ENCODE data around the gene FXYD1. TPM values are rescaled to one million over a fixed set of nuclear protein-coding genes. Genes with fewer than 3 reads are reported as not detected.

Gene FXYD1
- total RNA-seq, 4 donors from 2014 or later: 18.1 to 214 (median 105) TPM

DNA sequence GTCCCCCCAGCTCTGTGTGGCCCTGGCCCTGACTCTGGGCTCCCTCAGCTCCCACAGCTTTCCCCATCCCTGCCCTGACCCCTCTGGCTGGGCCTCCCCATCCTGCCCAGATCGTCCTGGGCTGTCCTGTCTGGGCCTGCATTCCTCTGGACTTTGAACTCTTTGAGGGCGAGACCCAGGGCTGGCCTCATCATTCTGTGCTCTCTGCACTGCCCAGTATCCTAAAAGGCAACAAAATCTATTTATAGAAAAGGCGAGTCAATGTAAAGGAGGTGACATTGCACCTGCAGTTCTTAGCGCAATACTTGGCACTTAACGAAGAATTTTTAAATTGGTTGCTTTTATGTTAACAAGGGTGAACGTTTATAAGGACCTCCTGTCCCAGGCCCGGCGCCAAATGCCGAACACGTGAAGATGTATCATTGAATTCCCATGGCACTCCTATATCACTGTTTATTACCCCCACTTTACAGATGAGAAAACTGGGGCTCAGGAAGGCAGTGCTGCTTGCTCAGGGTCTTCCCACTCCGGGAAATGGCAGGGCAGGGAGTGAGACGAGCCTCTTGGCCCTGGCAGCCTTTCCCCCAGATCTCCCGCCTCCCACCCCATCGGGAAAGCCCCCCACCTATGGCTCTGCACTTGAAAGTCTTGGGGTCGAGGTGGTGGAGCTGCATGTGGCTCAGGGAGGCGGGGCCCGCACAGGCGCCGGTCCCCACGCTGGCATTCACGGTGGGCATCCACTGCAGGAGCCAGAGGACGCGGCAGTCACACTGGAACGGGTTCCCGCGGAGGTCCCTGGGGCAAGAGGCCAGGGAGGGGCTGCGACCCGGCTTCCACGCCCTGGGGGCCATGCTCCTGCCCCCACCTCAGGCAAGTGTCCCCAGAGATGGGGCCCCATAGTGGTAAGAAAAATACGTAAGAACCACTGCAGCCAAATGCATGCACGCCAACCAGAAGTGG is 7.6 kb upstream of the FXYD1 start:
- H3K4me3 ChIP-seq: no peak overlapping the region
- no peaks in the 10 kb centered on the region for H3K36me3 ChIP-seq
- intact Hi-C loops (cut with DNase I; ENCODE audit: low total_unique reads): no loop called here
- H3K27me3 ChIP-seq: no peaks in the 10 kb centered on the region
- peaks cover 0 to 4% of the 10 kb centered on the region in 2 donors for H3K4me1 ChIP-seq
- no peaks in the 10 kb centered on the region for H3K9me3 ChIP-seq
- no peak for TF ChIP-seq POLR2A (IDR thresholded peaks at IDR 0.05)
- TF ChIP-seq, protein P1, sequence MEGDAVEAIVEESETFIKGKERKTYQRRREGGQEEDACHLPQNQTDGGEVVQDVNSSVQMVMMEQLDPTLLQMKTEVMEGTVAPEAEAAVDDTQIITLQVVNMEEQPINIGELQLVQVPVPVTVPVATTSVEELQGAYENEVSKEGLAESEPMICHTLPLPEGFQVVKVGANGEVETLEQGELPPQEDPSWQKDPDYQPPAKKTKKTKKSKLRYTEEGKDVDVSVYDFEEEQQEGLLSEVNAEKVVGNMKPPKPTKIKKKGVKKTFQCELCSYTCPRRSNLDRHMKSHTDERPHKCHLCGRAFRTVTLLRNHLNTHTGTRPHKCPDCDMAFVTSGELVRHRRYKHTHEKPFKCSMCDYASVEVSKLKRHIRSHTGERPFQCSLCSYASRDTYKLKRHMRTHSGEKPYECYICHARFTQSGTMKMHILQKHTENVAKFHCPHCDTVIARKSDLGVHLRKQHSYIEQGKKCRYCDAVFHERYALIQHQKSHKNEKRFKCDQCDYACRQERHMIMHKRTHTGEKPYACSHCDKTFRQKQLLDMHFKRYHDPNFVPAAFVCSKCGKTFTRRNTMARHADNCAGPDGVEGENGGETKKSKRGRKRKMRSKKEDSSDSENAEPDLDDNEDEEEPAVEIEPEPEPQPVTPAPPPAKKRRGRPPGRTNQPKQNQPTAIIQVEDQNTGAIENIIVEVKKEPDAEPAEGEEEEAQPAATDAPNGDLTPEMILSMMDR (IDR thresholded peaks at IDR 0.05): no peak
- H3K27ac ChIP-seq: no peak overlapping the region
- DNase-seq: no peak

DNA sequence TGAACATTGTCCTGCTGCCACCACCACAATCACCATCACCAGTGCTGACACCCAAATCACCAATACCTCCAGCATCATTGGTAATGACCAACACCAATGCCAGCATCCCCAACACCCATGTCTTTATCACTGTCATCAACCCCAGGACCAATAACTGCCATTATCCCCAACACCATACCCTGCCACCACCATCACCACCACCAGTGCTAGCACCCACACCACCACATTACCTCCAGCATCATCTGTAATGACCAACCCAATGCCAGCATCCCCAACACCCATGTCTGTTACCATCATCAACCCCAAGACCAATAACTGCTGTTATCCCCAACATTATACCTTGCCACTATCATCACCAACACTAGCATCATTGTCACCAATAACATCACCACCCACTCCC is 6.4 kb upstream of the FXYD1 start:
- Histone ChIP-seq H3K4me1 (no peaks in the 10 kb centered on the region), H3K36me3 (no peaks in the 10 kb centered on the region), H3K9me3 (no peaks in the 10 kb centered on the region), H3K4me3 (no peak overlapping the region), H3K27me3 (no peaks in the 10 kb centered on the region), H3K27ac (no peak overlapping the region)
- no peak for TF ChIP-seq POLR2A (IDR thresholded peaks at IDR 0.05)
- TF ChIP-seq, protein P1 (IDR thresholded peaks at IDR 0.05): no peak
- intact Hi-C loops (cut with DNase I; ENCODE audit: low total_unique reads): no loop called here
- no peak for DNase-seq

DNA sequence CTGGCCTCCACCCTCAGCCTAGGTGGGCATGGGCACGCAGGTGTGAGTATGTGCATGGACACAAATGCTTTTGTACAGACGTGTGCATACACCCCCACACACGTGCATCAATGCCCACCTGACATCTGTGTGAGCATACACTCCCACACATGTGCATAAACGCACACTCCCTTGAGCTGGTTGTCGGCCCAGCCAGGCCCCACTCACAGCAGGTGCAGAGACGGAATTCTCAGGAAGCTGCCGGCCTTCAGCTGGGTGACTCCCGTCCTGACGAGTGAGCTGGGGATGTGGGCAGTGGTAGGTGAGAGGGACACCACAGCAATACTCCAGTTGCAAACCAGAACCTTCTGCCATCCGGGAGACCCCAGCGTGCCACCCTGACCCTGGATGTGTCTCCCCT is 4.8 kb upstream of the FXYD1 start:
- Histone ChIP-seq H3K27ac (peak overlapping the region; percentile 80 to 89), H3K4me1 (no peaks in the 10 kb centered on the region), H3K9me3 (no peaks in the 10 kb centered on the region), H3K36me3 (no peaks in the 10 kb centered on the region), H3K4me3 (no peak overlapping the region), H3K27me3 (no peaks in the 10 kb centered on the region)
- TF ChIP-seq, protein P1 (IDR thresholded peaks at IDR 0.05): no peak
- no peak for TF ChIP-seq POLR2A (IDR thresholded peaks at IDR 0.05)
- no peak for DNase-seq
- intact Hi-C loops (cut with DNase I; ENCODE audit: low total_unique reads): no loop called here

DNA sequence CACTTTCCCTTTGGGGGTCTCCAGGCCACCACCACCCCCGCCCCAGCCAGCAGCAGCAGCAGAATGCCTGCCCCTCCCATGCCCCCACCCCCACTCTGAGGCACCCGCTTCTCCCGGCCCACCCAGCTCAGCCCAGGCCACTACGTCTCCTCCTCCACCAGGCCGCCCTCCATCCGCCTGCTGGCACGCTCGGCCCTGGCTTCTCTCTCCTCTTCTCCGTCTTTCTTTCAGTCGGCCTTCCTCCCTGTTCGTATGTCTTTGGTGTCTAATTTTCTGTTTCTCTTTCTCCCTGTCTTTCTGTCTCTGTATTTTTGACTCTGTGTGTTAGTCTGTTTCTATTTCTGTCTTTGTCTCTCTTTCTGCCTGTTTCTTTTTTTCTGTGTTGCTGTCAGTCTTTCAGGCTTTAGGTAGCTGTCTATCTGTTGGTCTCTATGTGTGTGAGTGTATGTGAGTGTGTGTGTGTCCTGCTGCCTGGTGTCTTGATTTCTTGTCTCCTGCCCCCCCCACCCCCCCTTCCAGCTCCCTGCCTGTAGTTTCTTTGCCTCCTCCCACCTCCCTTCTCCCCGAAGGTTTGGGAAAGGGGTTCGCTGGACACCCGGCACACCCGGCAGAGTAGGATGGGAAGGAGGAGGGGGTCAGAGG is 3.9 kb upstream of the FXYD1 start, which contains the start of gene LGI4:
LGI4 (minus strand) TSS at position 459 of the 642 bp plus-strand sequence; CDS start at position 80, 379 bp downstream.
- TF ChIP-seq, protein P1 (IDR thresholded peaks at IDR 0.05): no peak
- no peak for TF ChIP-seq POLR2A (IDR thresholded peaks at IDR 0.05)
- Histone ChIP-seq H3K4me1 (no peaks in the 10 kb centered on the region), H3K36me3 (no peaks in the 10 kb centered on the region), H3K27me3 (no peaks in the 10 kb centered on the region), H3K9me3 (no peaks in the 10 kb centered on the region), H3K27ac (peak within 1 kb of the TSS; percentile 80 to 89), H3K4me3 (peak within 1 kb of the TSS; percentile 28 to 44)
- intact Hi-C loops (cut with DNase I; ENCODE audit: low total_unique reads): no loop called here
- DNase-seq: no peak

Measured in uterus (tissue), 4 donors.